ENCODE results near the gene SNX13.

SNX13 gene

GRCh38 chr7:17774716-17775288, 165.5 kb downstream of the SNX13 start:
- H3K4me3 ChIP-seq (ENCODE audit: insufficient read depth in 1 of 2, low read depth in 1 of 2, low read length in 2 of 2): no peak overlapping the region
- H3K9ac ChIP-seq (ENCODE audit: low read length): no peak overlapping the region
- H3K4ac ChIP-seq (ENCODE audit: low read depth in 1 of 2, low read length in 2 of 2): no peak overlapping the region
- no peak overlapping the region for H2BK5ac ChIP-seq (ENCODE audit: low read depth, low read length, poor library complexity, severe bottlenecking)
- H2BK15ac ChIP-seq (ENCODE audit: low read depth, poor library complexity, severe bottlenecking): no peak overlapping the region
- H3K9me3 ChIP-seq (ENCODE audit: control insufficient read depth, low read length): no peaks in the 10 kb centered on the region
- 77% methylated on average over 2 of the region's 3 CpGs for WGBS
- H2BK12ac ChIP-seq (ENCODE audit: low read length in 2 of 2): no peak overlapping the region
- no peaks in the 10 kb centered on the region for H3K79me1 ChIP-seq (replicated peaks; ENCODE audit: low read length, poor library complexity, severe bottlenecking)
- no peak overlapping the region for H3K23ac ChIP-seq (ENCODE audit: low read length in 2 of 2)
- no peak overlapping the region for H3K4me2 ChIP-seq (ENCODE audit: low read length, poor library complexity, severe bottlenecking)
- H4K8ac ChIP-seq (ENCODE audit: low read length): no peak overlapping the region
- H3K27me3 ChIP-seq (ENCODE audit: control insufficient read depth in 1 of 2, insufficient read depth in 1 of 2, low read length in 2 of 2): no peaks in the 10 kb centered on the region
- no peak overlapping the region for H2AK5ac ChIP-seq (ENCODE audit: low read length, severe bottlenecking)
- peak; percentile 58 for DNase-seq
- no peak overlapping the region for H3K18ac ChIP-seq (ENCODE audit: low read depth in 1 of 2, low read length in 2 of 2)
- no peak overlapping the region for H3K27ac ChIP-seq (ENCODE audit: low read length, poor library complexity, severe bottlenecking)
- H3K36me3 ChIP-seq (ENCODE audit: control insufficient read depth in 1 of 2, insufficient read depth in 2 of 2, low read depth in 1 of 2, low read length in 2 of 2): no peaks in the 10 kb centered on the region
- no peak overlapping the region for H2AFZ ChIP-seq (ENCODE audit: low read depth, low read length)
- no peak overlapping the region for H2BK120ac ChIP-seq (ENCODE audit: low read depth, low read length)
- H3K4me1 ChIP-seq (ENCODE audit: control insufficient read depth, insufficient read depth, low read depth, low read length): no peaks in the 10 kb centered on the region
- no peak overlapping the region for H4K91ac ChIP-seq (ENCODE audit: low read length)
- no peak overlapping the region for H3K14ac ChIP-seq (ENCODE audit: low read length in 2 of 2)

DNA sequence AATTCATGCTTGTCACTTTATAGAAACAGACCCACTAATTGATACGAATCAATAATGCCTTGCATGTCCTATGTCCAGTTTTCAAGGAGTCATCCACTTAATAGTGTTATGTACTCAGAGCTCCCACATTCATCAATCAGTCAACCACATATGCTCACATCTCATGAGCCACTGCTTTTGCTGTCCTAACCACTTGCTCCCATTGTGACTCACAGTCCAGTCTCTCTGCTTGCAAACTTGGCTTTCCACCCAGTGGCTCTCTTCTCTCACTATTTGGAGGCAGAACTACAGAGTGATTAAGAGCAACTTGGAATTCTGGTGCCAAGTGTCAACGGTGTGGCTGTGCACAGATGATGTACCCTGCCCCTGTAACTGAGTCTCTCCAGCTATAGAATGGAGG, 166.0 kb downstream of the SNX13 start:
- Histone ChIP-seq H3K27me3 (ENCODE audit: control insufficient read depth in 1 of 2, insufficient read depth in 1 of 2, low read length in 2 of 2) (no peaks in the 10 kb centered on the region), H2AFZ (ENCODE audit: low read depth, low read length) (no peak overlapping the region), H3K79me1 (replicated peaks; ENCODE audit: low read length, poor library complexity, severe bottlenecking) (no peaks in the 10 kb centered on the region), H2BK15ac (ENCODE audit: low read depth, poor library complexity, severe bottlenecking) (no peak overlapping the region), H3K18ac (ENCODE audit: low read depth in 1 of 2, low read length in 2 of 2) (no peak overlapping the region), H3K4me1 (ENCODE audit: control insufficient read depth, insufficient read depth, low read depth, low read length) (no peaks in the 10 kb centered on the region), H2BK120ac (ENCODE audit: low read depth, low read length) (no peak overlapping the region), H2BK5ac (ENCODE audit: low read depth, low read length, poor library complexity, severe bottlenecking) (no peak overlapping the region), H3K14ac (ENCODE audit: low read length in 2 of 2) (no peak overlapping the region), H2BK12ac (ENCODE audit: low read length in 2 of 2) (no peak overlapping the region), H2AK5ac (ENCODE audit: low read length, severe bottlenecking) (no peak overlapping the region), H4K91ac (ENCODE audit: low read length) (no peak overlapping the region), H3K36me3 (ENCODE audit: control insufficient read depth in 1 of 2, insufficient read depth in 2 of 2, low read depth in 1 of 2, low read length in 2 of 2) (no peaks in the 10 kb centered on the region), H3K4me2 (ENCODE audit: low read length, poor library complexity, severe bottlenecking) (no peak overlapping the region), H3K23ac (ENCODE audit: low read length in 2 of 2) (no peak overlapping the region), H3K4ac (ENCODE audit: low read depth in 1 of 2, low read length in 2 of 2) (no peak overlapping the region), H4K8ac (ENCODE audit: low read length) (no peak overlapping the region), H3K27ac (ENCODE audit: low read length, poor library complexity, severe bottlenecking) (peak overlapping the region; percentile 18), H3K9me3 (ENCODE audit: control insufficient read depth, low read length) (no peaks in the 10 kb centered on the region), H3K9ac (ENCODE audit: low read length) (no peak overlapping the region), H3K4me3 (ENCODE audit: insufficient read depth in 1 of 2, low read depth in 1 of 2, low read length in 2 of 2) (no peak overlapping the region)
- DNase-seq: peak; percentile 96
- 39% methylated on average over 1 of the region's 2 CpGs for WGBS

DNA sequence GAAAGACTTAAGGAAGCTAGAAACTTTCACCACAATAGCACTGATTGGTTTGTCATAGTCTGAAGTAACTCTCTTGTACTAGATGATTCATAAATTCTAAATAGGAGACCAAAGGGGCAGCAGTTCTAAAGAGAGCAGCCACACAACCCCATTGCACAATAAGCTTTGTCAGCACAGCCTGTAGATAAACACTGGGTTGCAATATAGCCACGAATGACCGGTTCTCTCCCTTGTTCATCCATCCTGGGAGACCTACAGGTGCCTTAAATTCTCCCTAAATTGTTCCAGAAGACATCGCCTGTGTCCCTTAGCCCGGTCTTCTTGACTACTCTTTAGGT, 167.0 kb downstream of the SNX13 start:
- H2BK5ac ChIP-seq (ENCODE audit: low read depth, low read length, poor library complexity, severe bottlenecking): no peak overlapping the region
- H2AK5ac ChIP-seq (ENCODE audit: low read length, severe bottlenecking): no peak overlapping the region
- H4K91ac ChIP-seq (ENCODE audit: low read length): no peak overlapping the region
- no peak overlapping the region for H2BK15ac ChIP-seq (ENCODE audit: low read depth, poor library complexity, severe bottlenecking)
- no peak overlapping the region for H3K4ac ChIP-seq (ENCODE audit: low read depth in 1 of 2, low read length in 2 of 2)
- no peaks in the 10 kb centered on the region for H3K36me3 ChIP-seq (ENCODE audit: control insufficient read depth in 1 of 2, insufficient read depth in 2 of 2, low read depth in 1 of 2, low read length in 2 of 2)
- no peaks in the 10 kb centered on the region for H3K79me1 ChIP-seq (replicated peaks; ENCODE audit: low read length, poor library complexity, severe bottlenecking)
- H3K4me2 ChIP-seq (ENCODE audit: low read length, poor library complexity, severe bottlenecking): no peak overlapping the region
- WGBS: 53% methylated on average over 4 of the region's 4 CpGs
- H3K27ac ChIP-seq (ENCODE audit: low read length, poor library complexity, severe bottlenecking): no peak overlapping the region
- H3K23ac ChIP-seq (ENCODE audit: low read length in 2 of 2): no peak overlapping the region
- H2AFZ ChIP-seq (ENCODE audit: low read depth, low read length): no peak overlapping the region
- no peak overlapping the region for H3K9ac ChIP-seq (ENCODE audit: low read length)
- DNase-seq: peak; percentile 96
- H3K14ac ChIP-seq (ENCODE audit: low read length in 2 of 2): no peak overlapping the region
- no peak overlapping the region for H4K8ac ChIP-seq (ENCODE audit: low read length)
- H2BK12ac ChIP-seq (ENCODE audit: low read length in 2 of 2): no peak overlapping the region
- H3K4me1 ChIP-seq (ENCODE audit: control insufficient read depth, insufficient read depth, low read depth, low read length): no peaks in the 10 kb centered on the region
- no peaks in the 10 kb centered on the region for H3K27me3 ChIP-seq (ENCODE audit: control insufficient read depth in 1 of 2, insufficient read depth in 1 of 2, low read length in 2 of 2)
- H3K4me3 ChIP-seq (ENCODE audit: insufficient read depth in 1 of 2, low read depth in 1 of 2, low read length in 2 of 2): no peak overlapping the region
- no peak overlapping the region for H2BK120ac ChIP-seq (ENCODE audit: low read depth, low read length)
- no peak overlapping the region for H3K18ac ChIP-seq (ENCODE audit: low read depth in 1 of 2, low read length in 2 of 2)
- no peaks in the 10 kb centered on the region for H3K9me3 ChIP-seq (ENCODE audit: control insufficient read depth, low read length)

GRCh38 chr7:17772581-17773288, 167.6 kb downstream of the SNX13 start:
- WGBS: 81% methylated on average over 3 of the region's 4 CpGs

More at GRCh38 chr7:17772581-17773288, 167.6 kb downstream of the SNX13 start:
- Histone ChIP-seq H3K4me3 (ENCODE audit: insufficient read depth in 1 of 2, low read depth in 1 of 2, low read length in 2 of 2) (no peak overlapping the region), H2BK15ac (ENCODE audit: low read depth, poor library complexity, severe bottlenecking) (no peak overlapping the region), H3K79me1 (replicated peaks; ENCODE audit: low read length, poor library complexity, severe bottlenecking) (no peaks in the 10 kb centered on the region), H3K18ac (ENCODE audit: low read depth in 1 of 2, low read length in 2 of 2) (peak overlapping the region in 1 of 2 experiments; percentile 34), H3K4me2 (ENCODE audit: low read length, poor library complexity, severe bottlenecking) (no peak overlapping the region), H3K27ac (ENCODE audit: low read length, poor library complexity, severe bottlenecking) (no peak overlapping the region), H3K4ac (ENCODE audit: low read depth in 1 of 2, low read length in 2 of 2) (no peak overlapping the region), H3K36me3 (ENCODE audit: control insufficient read depth in 1 of 2, insufficient read depth in 2 of 2, low read depth in 1 of 2, low read length in 2 of 2) (no peaks in the 10 kb centered on the region), H3K14ac (ENCODE audit: low read length in 2 of 2) (no peak overlapping the region), H3K4me1 (ENCODE audit: control insufficient read depth, insufficient read depth, low read depth, low read length) (no peaks in the 10 kb centered on the region), H2BK120ac (ENCODE audit: low read depth, low read length) (no peak overlapping the region), H2AFZ (ENCODE audit: low read depth, low read length) (no peak overlapping the region), H2AK5ac (ENCODE audit: low read length, severe bottlenecking) (no peak overlapping the region), H3K9me3 (ENCODE audit: control insufficient read depth, low read length) (no peaks in the 10 kb centered on the region), H3K27me3 (ENCODE audit: control insufficient read depth in 1 of 2, insufficient read depth in 1 of 2, low read length in 2 of 2) (no peaks in the 10 kb centered on the region), H4K8ac (ENCODE audit: low read length) (no peak overlapping the region), H4K91ac (ENCODE audit: low read length) (no peak overlapping the region), H2BK5ac (ENCODE audit: low read depth, low read length, poor library complexity, severe bottlenecking) (no peak overlapping the region), H2BK12ac (ENCODE audit: low read length in 2 of 2) (no peak overlapping the region), H3K23ac (ENCODE audit: low read length in 2 of 2) (no peak overlapping the region), H3K9ac (ENCODE audit: low read length) (no peak overlapping the region)
- DNase-seq: peak; percentile 19
